ENCODE data around the gene OR2T10.
"Not testable (repeated sequence)": the region's sequence is repeated elsewhere in the genome, so short reads cannot be mapped to it uniquely, and the experiment has no call there.

DNA sequence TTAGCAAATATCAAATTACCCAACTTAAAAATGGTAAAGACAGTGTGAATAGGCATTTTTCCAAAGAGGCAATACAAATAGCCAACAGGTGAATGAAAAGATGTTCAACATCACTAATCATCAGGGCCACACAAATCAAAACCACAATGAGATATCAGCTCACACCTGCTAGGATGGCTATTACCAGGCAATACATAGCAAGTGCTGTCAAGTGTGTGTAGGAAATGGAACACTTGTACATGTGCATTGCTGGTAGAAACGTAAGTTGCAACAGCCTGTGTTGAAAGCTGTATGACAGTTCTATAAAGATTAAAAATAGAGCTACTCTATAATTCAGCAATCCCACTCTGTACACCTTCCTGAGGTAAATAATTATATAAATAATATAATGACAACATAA, 25.5 kb downstream of the OR2T10 start:
- TF ChIP-seq, protein P1, sequence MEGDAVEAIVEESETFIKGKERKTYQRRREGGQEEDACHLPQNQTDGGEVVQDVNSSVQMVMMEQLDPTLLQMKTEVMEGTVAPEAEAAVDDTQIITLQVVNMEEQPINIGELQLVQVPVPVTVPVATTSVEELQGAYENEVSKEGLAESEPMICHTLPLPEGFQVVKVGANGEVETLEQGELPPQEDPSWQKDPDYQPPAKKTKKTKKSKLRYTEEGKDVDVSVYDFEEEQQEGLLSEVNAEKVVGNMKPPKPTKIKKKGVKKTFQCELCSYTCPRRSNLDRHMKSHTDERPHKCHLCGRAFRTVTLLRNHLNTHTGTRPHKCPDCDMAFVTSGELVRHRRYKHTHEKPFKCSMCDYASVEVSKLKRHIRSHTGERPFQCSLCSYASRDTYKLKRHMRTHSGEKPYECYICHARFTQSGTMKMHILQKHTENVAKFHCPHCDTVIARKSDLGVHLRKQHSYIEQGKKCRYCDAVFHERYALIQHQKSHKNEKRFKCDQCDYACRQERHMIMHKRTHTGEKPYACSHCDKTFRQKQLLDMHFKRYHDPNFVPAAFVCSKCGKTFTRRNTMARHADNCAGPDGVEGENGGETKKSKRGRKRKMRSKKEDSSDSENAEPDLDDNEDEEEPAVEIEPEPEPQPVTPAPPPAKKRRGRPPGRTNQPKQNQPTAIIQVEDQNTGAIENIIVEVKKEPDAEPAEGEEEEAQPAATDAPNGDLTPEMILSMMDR (IDR thresholded peaks at IDR 0.05), result not testable (repeated sequence)
- not testable (repeated sequence) for TF ChIP-seq POLR2A (IDR thresholded peaks at IDR 0.05)
